ENCODE results near the gene MCIDAS. TPM values are rescaled to one million over a fixed set of nuclear protein-coding genes. Genes with fewer than 3 reads are reported as not detected.

The MCIDAS gene
- total and polyA plus RNA-seq, 2 donors (not counting 1 experiment from before 2014, with no cell fraction given) = not detected

- Histone ChIP-seq H3K27ac (ENCODE audit: low read length in 2 of 2) (no peak overlapping the region), H3K4me3 (ENCODE audit: control extremely low read depth in 1 of 5, extremely low read depth in 1 of 5, insufficient read depth in 1 of 5, low read depth in 2 of 5, low read length in 4 of 5) (peak overlapping the region in 3 of 5 experiments; percentile 8 to 45 (median 29)), H3K9me3 (ENCODE audit: control extremely low read depth in 1 of 3, control insufficient read depth in 2 of 3, insufficient read depth in 1 of 3, low read length in 2 of 3) (peaks cover 0 to 12% (median 5%) of the 10 kb centered on the region in 3 donors), H4K20me1 (ENCODE audit: control insufficient read depth, insufficient read depth, low read length, poor library complexity, severe bottlenecking) (no peaks in the 10 kb centered on the region), H2AFZ (ENCODE audit: insufficient read depth, low read depth, low read length, poor library complexity, severe bottlenecking) (peak overlapping the region; percentile 53), H3K79me2 (ENCODE audit: control insufficient read depth, insufficient read depth, low read length) (no peaks in the 10 kb centered on the region), H3K4me2 (replicated peaks; ENCODE audit: low read depth, low read length, poor library complexity, severe bottlenecking) (peak overlapping the region; percentile 73), H3K9ac (ENCODE audit: low read length) (peak overlapping the region; percentile 40), H3K27me3 (replicated peaks in 1 of 4; ENCODE audit: control extremely low read depth in 1 of 4, control insufficient read depth in 3 of 4, insufficient read depth in 4 of 4, low read length in 3 of 4) (peaks cover 3 to 66% (median 59%) of the 10 kb centered on the region in 4 experiments), H3K4me1 (ENCODE audit: control insufficient read depth in 2 of 2, insufficient read depth in 2 of 2, low read length in 2 of 2) (peaks cover 33 to 37% of the 10 kb centered on the region in 2 donors), H3K36me3 (replicated peaks in 1 of 2; ENCODE audit: control extremely low read depth in 1 of 2, control insufficient read depth in 1 of 2, extremely low read depth in 1 of 2, insufficient read depth in 2 of 2, low read length in 1 of 2) (no peaks in the 10 kb centered on the region)
- Mint-ChIP-seq H3K9me3 (ENCODE audit: insufficient read depth) (peaks cover 2% of the 10 kb centered on the region), H3K27me3 (peaks cover 61% of the 10 kb centered on the region), H3K4me1 (peaks cover 34% of the 10 kb centered on the region), H3K4me3 (peak overlapping the region; percentile 64), H3K27ac (no peak overlapping the region)
- ChIA-PET POLR2A (no interaction called here), CTCF (interaction anchor here (1.6 kb wide), 1 partner anchor 58 kb away, joined by 3 read pairs; no protein-coding TSS in a partner anchor)
- no peak for ATAC-seq (ENCODE audit: low read depth)
- intact Hi-C loops (cut with micrococcal nuclease) = no loop called here
- peak; percentile 57 for DNase-seq
- WGBS (ENCODE audit: insufficient coverage) = under 1% methylated on average over 44 of the region's 44 CpGs
- peak; percentile 95 for TF ChIP-seq EZH2 (IDR thresholded peaks at IDR 0.05; ENCODE audit: borderline replicate concordance, insufficient read depth, low read depth, low read length, poor library complexity, severe bottlenecking)
- no peak for TF ChIP-seq CTCF (IDR thresholded peaks at IDR 0.05)
These were observed 50.8 kb downstream of the MCIDAS start for GRCh38 chr5:55176176-55176818.

- Mint-ChIP-seq H3K4me1 (peaks cover 34% of the 10 kb centered on the region), H3K27me3 (peaks cover 55% of the 10 kb centered on the region), H3K27ac (no peak overlapping the region), H3K4me3 (peak overlapping the region; percentile 64), H3K9me3 (ENCODE audit: insufficient read depth) (peaks cover 2% of the 10 kb centered on the region)
- POLR2A ChIA-PET = no interaction called here
- CTCF ChIA-PET = interaction anchor here (1.6 kb wide), 1 partner anchor 59 kb away, joined by 3 read pairs; no protein-coding TSS in a partner anchor
- peaks cover 0 to 12% (median 5%) of the 10 kb centered on the region in 3 donors for H3K9me3 ChIP-seq (ENCODE audit: control extremely low read depth in 1 of 3, control insufficient read depth in 2 of 3, insufficient read depth in 1 of 3, low read length in 2 of 3)
- H3K9ac ChIP-seq (ENCODE audit: low read length) = peak overlapping the region; percentile 40
- H2AFZ ChIP-seq (ENCODE audit: insufficient read depth, low read depth, low read length, poor library complexity, severe bottlenecking) = no peak overlapping the region
- peak overlapping the region; percentile 73 for H3K4me2 ChIP-seq (replicated peaks; ENCODE audit: low read depth, low read length, poor library complexity, severe bottlenecking)
- peaks cover 33 to 37% of the 10 kb centered on the region in 2 donors for H3K4me1 ChIP-seq (ENCODE audit: control insufficient read depth in 2 of 2, insufficient read depth in 2 of 2, low read length in 2 of 2)
- H3K27ac ChIP-seq (ENCODE audit: low read length in 2 of 2) = no peak overlapping the region
- no peaks in the 10 kb centered on the region for H4K20me1 ChIP-seq (ENCODE audit: control insufficient read depth, insufficient read depth, low read length, poor library complexity, severe bottlenecking)
- H3K79me2 ChIP-seq (ENCODE audit: control insufficient read depth, insufficient read depth, low read length) = no peaks in the 10 kb centered on the region
- peak overlapping the region in 1 of 5 experiments; percentile 45 for H3K4me3 ChIP-seq (ENCODE audit: control extremely low read depth in 1 of 5, extremely low read depth in 1 of 5, insufficient read depth in 1 of 5, low read depth in 2 of 5, low read length in 4 of 5)
- intact Hi-C loops (cut with micrococcal nuclease) = no loop called here
- TF ChIP-seq CTCF (IDR thresholded peaks at IDR 0.05) = no peak
- peak; percentile 0 for TF ChIP-seq EZH2 (IDR thresholded peaks at IDR 0.05; ENCODE audit: borderline replicate concordance, insufficient read depth, low read depth, low read length, poor library complexity, severe bottlenecking)
- no peak for DNase-seq
- WGBS (ENCODE audit: insufficient coverage) = 13% methylated on average over 6 of the region's 7 CpGs
- no peaks in the 10 kb centered on the region for H3K36me3 ChIP-seq (replicated peaks in 1 of 2; ENCODE audit: control extremely low read depth in 1 of 2, control insufficient read depth in 1 of 2, extremely low read depth in 1 of 2, insufficient read depth in 2 of 2, low read length in 1 of 2)
- peaks cover 3 to 70% (median 58%) of the 10 kb centered on the region in 4 experiments for H3K27me3 ChIP-seq (replicated peaks in 1 of 4; ENCODE audit: control extremely low read depth in 1 of 4, control insufficient read depth in 3 of 4, insufficient read depth in 4 of 4, low read length in 3 of 4)
- no peak for ATAC-seq (ENCODE audit: low read depth)
These were observed 51.3 kb downstream of the MCIDAS start for GRCh38 chr5:55175781-55176175.

All from B cell (primary cell).